Fibroblast of the conjunctiva (primary cell): Measurements from ENCODE around the gene PEMT.

Source experiments
- DNase-seq: peaks from one replicate; pipeline ENCODE4 v3.0.0-alpha.2; 2010; ENCODE audit warnings: low read depth

PEMT gene

GRCh38 chr17:17535957-17536356, 55.6 kb downstream of the PEMT start:
- DNase-seq, result no peak

- DNase-seq, result no peak
Measured at GRCh38 chr17:17533901-17534441, 57.5 kb downstream of the PEMT start.

GRCh38 chr17:17532991-17533390, 58.5 kb downstream of the PEMT start:
- DNase-seq, result no peak

GRCh38 chr17:17531156-17531555, 60.4 kb downstream of the PEMT start:
- DNase-seq, result no peak

- no peak for DNase-seq
Measured at GRCh38 chr17:17528696-17529652, 62.5 kb downstream of the PEMT start.

GRCh38 chr17:17527956-17528500, 63.5 kb downstream of the PEMT start:
- no peak for DNase-seq

GRCh38 chr17:17527534-17527933, 64.0 kb downstream of the PEMT start:
- DNase-seq, result no peak

- DNase-seq, result no peak
Measured at GRCh38 chr17:17526369-17526768, 65.1 kb downstream of the PEMT start.

- DNase-seq, result no peak
Measured at GRCh38 chr17:17525956-17526355, 65.6 kb downstream of the PEMT start.

GRCh38 chr17:17525311-17525710, 66.2 kb downstream of the PEMT start:
- no peak for DNase-seq

GRCh38 chr17:17523731-17524490, 67.6 kb downstream of the PEMT start:
- DNase-seq, result no peak

GRCh38 chr17:17523001-17523730, 68.3 kb downstream of the PEMT start:
- DNase-seq, result no peak

- no peak for DNase-seq
Measured at GRCh38 chr17:17520599-17521232, 70.8 kb downstream of the PEMT start.

- no peak for DNase-seq
Measured at GRCh38 chr17:17519886-17520285, 71.6 kb downstream of the PEMT start.

- no peak for DNase-seq
Measured at GRCh38 chr17:17518951-17519350, 72.6 kb downstream of the PEMT start.

- no peak for DNase-seq
Measured at GRCh38 chr17:17518014-17518413, 73.5 kb downstream of the PEMT start.

GRCh38 chr17:17516941-17517720, 74.4 kb downstream of the PEMT start:
- DNase-seq, result no peak

GRCh38 chr17:17515934-17516930, 75.3 kb downstream of the PEMT start:
- no peak for DNase-seq
